GM21825 (cell line): Measurements from ENCODE around the gene YJU2.
"Not testable (repeated sequence)": the region's sequence is repeated elsewhere in the genome, so short reads cannot be mapped to it uniquely, and the experiment has no call there.

Source experiments
- ATAC-seq: cut with Tn5 transposase; IDR thresholded peaks from one replicate; pipeline ENCODE4 v1.9.1; 2021; ENCODE audit warnings: mild to moderate bottlenecking, moderate library complexity; ENCODE audit not compliant: unreplicated experiment

YJU2 gene

DNA sequence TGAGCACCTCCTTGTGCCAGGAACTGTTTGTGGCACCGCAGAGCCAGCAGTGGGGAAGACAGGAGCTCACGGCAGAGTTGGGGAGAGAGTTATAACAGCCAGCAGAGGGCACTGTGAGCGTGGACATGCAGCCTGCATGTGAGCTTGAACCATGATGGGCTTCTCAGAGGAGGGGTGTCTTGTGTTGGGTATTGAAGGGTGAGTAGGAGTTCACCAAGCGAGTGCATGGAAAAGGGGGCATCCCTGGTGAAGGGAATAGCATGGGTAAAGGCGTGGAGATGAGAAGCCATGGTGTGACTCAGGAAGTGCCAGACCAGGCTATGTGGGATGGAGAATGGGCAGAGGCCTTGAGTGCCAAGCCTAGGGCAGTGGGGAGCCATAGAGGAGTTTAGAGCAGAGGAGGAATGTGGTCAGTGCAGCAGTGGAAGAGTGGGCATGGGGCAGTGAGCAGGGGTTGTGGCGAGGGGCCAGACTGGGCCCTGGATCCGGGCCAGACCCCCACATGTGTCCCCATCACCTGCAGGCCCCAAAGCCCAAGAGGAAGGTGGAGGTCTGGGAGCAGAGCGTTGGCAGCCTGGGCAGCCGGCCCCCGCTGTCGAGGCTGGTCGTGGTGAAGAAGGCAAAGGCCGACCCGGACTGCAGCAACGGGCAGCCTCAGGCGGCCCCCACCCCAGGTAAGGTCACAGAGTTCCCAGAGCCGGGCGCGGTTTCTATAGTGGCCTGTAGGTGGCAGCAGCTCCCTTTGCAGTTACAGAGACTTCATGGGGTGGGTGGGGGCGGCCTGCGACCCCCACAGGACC lies 20.4 kb downstream of the YJU2 start:
- ATAC-seq = no peak

DNA sequence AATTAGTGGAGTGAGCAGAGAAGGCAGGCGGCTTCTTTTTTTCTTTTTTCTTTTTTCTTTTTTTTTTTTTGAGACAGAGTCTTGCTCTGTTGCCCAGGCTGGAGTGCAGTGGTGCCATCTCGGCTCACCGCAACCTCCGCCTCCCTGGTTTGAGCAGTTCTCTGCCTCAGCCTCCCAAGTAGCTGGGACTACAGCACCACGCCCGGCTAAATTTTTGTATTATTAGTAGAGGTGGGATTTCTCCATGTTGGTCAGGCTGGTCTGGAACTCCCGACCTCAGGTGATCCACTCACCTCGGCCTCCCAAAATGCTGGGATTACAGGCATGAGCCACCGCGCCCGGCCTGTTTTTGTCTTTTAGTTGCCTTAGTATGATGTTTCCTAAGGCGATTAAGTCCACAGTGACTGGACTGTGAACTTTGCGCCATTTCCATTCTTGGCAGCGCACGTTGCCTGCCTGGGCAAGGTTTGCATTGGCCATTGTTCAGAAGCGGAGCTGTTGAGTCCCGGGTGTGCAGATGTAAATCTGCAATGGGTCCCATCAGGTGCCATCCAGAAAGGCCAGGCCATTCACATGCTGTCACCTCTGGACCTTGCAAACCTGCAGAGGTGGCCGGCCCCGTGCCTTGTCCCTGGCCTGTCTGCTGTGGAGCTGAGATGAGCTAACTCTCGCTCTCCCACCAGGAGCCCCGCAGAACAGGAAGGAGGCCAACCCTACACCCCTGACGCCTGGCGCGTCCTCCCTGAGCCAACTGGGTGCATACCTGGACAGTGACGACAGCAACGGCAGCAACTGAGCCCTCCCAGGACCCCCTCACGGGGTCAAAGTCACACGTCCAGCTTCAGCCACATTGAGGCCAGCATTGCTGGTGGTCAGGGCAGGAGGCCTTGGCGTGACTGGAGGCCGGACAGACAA lies 21.3 kb downstream of the YJU2 start:
- no peak for ATAC-seq

DNA sequence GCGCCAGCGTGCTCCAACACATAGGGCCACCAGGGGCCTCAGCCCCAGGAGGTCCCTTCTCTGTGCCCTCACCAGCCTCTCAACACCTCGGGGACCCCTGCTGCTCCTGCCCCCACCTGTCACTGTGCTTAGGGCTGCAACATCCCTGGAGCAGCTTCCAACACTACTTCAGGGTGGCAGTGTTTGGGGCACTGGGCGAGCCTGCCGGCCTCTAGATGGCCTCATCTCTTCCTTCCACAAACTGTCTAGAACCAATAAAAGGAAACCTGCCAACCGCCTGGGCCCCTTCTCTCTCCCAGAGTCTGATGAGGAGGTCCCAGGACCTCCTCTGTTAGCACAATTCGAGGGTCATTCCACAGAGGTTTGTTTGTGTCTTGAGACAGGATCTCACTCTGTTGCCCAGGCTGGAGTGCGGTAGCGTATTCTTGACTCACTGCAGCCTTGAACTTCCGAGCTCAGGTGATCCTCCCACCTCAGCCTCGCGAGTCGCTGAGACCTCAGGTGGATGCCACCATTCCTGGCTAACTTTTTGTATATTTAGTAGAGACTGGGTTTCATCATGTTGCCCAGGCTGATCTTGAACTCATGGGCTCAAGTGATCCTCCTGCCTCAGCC lies 22.0 kb downstream of the YJU2 start:
- no peak for ATAC-seq

DNA sequence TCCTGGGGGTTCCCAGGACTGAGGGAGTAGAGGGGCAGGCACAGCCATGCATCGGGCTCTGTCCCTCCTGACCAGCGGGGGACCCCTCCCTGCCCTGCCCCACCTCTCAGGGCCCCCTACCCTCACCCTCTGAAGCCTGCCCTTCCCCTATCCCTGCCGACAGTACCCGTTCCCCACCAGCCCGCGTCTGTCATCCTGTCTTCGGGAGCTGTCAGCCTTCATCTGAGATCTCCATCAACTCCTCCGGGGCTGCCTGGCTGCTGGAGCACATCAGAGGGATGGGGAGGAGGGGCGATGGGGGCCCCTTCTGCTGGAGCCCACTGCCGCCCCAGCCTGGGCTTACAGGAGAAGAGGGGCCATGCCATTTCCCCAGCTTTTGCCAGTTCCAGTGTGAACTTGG lies 26.0 kb downstream of the YJU2 start:
- no peak for ATAC-seq

DNA sequence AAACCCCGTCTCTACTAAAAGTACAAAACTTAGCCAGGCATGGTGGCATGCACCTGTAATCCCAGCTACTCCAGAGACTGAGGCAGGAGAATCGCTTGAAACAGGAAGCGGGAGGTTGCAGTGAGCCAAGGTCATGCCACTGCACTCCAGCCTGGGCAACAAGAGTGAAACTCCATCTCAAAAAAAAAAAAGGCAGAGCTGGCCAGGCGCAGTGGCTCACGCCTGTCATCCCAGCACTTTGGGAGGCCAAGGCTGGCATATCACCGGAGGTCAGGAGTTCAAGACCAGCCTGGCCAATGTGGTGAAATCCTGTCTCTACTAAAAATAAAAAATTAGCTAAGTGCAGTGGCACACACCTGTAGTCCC lies 27.4 kb downstream of the YJU2 start:
- not testable (repeated sequence) for ATAC-seq

DNA sequence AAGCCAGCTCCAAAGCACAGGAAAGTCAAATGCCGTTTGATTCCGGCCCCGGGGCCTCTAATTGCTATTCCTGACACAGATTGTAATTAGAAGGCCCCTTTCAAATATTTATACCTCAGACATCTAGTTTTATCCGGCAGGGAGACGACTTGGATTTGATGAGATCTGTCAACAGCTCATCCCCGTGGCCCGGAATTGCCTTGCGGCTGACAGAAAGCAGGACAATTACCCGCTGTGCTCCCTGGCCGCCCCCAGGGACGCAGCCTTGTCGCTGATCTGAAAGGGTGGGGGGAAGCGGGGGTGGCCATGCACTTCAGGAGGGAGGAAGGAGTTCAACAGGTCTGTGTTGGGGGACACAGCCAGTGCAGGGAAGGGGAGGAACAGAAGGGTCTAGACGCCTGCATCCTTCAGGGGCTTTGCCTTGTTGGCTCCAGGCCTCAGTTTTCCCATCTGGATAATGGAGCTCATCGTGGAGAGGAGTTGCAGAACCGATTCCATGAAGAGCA lies 30.4 kb downstream of the YJU2 start:
- ATAC-seq = no peak

DNA sequence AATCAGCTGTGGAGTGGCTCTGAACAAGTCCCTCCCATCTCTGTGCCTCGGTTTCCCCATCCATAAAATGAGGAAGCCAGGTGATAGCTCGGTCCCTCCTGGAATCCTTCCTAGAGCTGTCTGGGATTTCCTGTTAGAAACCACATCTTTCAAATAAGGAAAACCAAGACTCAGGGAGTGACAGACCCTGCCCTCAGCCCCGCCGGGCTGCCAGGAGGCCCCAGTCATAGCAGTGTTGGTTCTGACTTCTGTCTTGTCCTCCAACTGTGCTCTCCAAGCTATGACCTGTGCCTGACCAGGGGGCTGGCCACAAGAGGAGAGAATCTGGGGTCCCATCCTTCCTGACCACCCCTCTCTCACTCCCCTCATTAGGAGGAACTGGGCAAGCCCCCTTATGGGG lies 31.1 kb downstream of the YJU2 start:
- ATAC-seq = no peak

DNA sequence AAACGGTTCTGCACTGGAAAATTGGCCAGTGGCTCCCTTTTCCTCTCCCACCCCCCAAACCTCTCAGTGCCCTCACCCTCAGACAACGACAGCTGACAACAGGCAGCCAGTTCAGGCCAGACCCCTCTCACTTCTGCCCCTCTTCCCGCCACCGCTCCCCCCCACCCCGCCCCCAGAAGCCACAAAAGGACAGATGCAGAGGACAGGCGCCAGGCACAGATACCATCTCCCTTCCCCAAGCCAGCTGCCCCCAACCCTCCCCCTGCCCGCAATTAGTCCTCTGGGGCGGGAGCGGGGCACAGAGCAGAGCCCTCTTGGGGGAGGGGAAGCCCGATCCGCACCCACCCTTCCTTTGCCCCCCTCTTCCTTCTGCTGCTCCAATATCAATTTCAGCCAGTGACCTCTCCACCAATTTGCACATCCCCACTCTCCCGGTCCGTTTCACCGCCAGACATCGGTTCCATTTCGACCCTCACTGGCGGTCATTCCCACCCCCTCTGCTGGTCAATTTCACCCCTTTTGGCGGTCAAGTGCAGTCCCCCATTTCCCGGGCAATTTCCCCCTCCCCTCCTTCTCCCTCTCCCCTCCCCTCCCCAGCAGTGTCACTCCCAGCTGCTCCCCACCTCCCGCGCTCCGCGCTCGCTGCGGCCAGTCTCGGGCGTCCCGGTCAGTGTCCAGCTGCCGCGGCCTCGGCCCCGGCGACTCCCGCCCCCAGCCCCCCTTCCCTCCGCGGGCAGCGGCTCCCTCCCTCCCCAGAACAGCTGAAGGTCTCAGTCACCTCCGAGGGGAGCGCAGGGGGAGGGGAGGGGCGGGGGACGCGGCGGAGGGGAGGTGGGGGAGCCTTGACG lies 31.8 kb downstream of the YJU2 start, which contains the start of gene SHD:
Gene SHD, plus strand, starts transcription at position 848 of the 848 bp plus-strand sequence. CDS start 798 bp downstream, outside the sequence.
- no peak for ATAC-seq

DNA sequence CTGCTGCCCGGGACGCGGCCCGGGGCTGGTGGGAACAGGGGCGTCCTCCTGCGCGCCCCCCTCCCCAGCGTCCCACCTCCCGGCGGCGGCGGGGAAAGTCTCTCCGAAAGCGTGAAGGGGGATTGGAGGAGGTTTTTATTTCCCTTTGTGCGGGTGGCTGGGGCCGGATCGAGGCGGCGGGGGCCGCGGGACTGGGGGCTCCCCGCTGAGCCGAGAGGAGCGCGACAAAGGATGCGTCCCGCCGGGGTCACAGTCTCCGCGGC lies 32.3 kb downstream of the YJU2 start:
- ATAC-seq = no peak

DNA sequence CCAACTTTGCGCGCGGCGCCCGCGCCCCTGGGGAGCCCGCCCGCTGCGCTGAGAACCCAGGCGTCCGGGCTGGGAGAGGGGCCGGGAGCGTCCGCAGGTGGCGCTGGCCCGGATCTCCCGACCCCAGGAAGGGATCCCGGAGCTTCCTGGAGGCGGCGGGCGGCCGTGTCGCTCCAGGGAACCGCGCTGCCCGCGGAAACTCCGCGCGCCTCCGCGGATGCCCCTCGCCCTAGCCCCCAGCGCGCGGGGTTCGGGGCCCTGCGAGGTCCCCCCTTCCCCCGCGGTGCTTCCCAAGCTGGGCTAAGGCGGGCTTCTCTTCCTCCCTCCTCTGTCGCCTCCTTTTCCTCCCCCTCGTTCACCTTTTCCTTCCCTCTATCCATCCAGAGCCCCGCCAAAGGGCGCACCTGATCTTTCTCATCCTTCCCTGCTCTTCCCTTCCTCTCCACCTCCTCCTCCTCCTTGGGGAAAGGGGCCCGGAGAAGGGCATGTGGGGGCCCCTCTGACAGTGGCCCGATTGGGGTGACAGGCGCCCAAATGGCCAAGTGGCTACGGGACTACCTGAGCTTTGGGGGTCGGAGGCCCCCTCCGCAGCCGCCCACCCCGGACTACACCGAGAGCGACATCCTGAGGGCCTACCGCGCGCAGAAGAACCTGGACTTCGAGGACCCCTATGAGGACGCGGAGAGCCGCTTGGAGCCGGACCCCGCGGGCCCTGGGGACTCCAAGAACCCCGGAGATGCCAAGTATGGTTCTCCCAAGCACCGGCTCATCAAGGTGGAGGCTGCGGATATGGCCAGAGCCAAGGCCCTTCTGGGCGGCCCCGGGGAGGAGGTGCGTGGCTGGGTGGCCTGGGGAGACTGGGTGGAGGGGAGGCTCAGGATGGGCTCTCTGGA lies 32.9 kb downstream of the YJU2 start:
- ATAC-seq = no peak

DNA sequence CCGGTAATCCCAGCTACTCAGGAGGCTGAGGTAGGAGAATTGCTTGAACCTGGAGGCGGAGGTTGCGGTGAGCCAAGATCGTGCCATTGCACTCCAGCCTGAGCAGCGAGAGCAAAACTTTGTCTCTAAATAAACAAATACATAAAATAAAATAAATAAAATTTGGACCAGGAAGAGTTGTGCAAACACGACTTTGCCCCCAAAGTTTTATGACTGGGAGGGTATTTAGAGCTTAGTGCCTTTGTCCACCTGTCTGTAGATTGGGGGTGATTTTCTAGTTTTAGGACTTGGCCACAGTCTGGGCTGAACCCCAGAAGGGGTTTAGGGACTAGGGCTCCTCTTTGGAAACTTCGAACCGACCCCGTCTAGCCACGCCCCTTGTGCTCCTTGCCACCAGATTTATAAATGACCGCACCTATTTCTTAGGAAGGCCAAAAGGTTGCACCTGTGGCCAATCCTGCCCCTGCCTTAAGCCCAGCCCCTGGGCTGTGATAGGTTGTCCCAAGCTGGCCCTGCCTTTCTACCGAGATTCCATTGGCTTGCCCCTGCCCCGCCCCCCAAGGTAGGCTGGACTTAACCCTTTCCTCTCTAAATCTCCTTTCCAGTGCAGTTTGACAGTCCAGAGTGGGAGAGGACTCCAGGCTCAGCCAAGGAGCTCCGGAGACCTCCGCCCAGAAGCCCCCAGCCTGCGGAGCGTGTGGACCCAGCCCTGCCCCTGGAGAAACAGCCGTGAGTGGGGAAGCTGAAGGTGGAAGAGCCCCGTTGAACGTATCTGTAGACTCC lies 37.5 kb downstream of the YJU2 start:
- ATAC-seq = no peak

DNA sequence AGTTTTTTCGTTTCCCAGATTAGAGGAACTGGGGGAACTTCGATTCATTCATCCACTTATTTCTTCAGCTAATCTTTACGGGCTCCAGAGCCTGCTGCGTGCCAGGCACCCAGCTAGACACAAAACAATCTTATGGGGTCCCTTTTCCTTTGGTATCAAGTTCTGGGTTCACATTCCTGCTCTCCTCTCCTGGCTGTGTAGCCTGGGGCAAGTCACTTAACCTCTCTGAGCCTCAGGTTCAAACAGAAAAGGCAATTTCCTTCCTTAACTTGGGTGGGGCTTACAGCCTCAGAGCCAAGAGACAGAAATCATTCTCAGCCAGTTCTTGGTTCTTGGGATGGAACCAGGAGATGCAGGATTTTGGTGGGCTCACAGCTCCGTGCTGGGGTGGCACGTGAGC lies 38.1 kb downstream of the YJU2 start:
- no peak for ATAC-seq

DNA sequence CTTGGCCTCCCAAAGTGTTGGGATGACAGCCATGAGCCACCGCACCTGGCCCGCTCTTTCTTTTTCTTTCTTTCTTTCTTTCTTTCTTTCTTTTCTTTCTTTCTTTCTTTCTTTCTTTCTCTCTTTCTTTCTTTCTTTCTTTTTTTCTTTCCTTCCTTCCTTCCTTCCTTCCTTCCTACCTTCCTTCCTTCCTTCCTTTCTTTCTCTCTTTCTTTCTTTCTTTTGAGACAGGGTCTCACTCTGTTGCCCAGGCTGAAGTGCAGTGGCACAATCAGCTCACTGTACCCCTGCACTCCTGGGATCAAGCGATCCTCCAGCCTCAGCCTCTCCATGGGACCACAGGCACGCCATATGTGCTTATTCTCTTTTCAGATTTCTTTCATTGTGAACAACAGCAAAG lies 39.3 kb downstream of the YJU2 start:
- ATAC-seq = not testable (repeated sequence)

DNA sequence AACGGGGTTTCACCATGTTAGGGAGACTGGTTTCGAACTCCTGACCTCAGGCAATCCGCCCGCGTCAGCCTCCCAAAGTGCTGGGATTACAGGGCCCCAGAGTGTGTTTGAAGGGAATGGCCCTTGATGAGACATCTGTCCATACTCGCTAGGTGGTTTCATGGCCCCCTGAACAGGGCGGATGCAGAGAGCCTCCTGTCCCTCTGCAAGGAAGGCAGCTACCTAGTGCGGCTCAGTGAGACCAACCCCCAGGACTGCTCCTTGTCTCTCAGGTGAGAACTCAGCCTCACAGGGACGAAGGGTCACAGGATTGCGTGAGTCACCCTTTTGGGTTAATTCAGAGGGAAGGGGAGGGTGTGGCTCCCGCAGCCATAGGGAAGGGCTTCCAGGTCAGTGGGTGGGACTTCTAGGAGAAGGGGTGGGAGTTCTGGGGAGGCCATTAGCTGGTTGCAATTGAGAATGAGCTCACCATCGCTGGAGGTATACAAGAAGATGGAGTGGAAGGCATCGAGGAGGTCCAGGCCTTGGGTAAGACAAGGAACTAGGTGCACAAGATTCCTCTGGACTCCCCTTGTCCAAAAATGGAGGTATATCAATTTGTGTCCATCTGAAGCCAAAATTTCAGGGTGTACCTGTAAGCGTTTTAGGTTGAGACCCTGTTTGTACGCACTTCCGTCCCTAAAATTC lies 41.4 kb downstream of the YJU2 start:
- no peak for ATAC-seq

DNA sequence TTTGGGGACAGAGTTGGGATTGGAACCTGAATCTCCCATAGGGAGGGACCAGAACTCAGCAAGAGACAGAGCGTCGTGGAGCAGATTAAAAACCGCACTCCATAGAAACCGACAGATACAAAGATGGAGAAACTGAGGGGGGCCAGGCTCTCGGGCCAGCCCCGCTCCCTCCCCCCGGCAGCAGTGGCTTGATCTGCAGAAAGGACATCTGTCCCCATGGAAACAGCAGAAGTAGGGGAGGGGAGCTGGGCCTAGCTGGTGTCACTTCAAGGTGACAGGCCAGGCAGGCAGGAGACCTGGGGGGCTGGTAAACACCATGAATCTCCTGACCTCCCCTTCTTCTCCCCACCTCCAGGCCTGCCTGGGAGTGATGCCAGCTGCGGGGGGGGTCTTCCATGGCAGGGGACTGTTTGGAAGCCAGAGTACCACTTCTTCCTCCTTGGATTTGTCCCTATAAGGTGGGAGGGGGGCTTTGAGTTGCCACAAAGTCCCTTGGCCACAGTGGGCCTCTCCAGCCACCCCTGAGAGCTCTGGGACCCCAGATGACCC lies 44.4 kb downstream of the YJU2 start:
- ATAC-seq = no peak

DNA sequence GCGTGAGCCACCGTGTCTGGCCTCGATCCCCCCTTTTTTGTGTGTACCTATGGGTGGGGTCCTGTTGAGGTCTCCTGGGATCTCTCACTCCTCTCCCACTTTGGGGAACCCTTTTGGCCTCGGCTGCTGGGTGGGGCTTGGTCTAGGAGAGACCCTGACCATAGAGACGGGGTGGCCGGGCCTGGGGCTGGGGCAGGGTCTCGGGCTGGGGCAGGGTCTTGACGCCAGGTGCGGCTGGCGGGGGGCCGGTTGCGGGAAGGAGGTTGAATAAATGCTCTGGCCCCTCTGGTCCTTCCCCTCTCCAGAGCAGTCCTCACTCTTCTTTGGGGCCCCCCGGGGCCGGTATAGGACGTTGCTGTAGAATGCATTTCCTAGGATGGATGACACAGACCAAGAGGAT lies 45.6 kb downstream of the YJU2 start:
- no peak for ATAC-seq

DNA sequence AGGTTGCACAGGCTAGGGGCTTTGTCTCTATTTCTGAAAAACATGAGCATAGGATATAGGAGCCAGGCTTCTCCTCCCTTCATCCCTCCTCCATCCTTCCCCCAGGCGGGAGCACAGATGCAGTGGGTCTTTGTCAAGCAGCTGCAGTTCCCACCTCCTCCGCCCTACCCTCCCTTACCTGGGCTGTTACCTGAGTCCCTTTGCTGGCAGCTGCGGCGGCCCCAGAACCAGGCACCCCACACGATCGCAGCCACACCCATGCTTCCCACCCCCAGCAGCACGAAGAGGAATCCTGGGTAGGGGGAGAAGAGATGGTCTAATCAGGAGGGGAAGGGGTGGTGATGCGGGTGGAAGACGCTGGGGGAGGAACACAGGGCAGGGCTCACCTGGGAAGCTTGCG lies 47.5 kb downstream of the YJU2 start:
- no peak for ATAC-seq
